GM08714 (cell line): ENCODE data around the gene UPK3A.

Experiments
- H3K4me3 ChIP-seq: fragments of 200-500 bp; sonication (Bioruptor generic); 2 replicates; pipeline ENCODE4 v1.5.1; 2014; ENCODE audit warnings: mild to moderate bottlenecking, low read length, inconsistent platforms
- ZNF274 ChIP-seq: IDR thresholded peaks from 2 replicates; pipeline ENCODE4 v1.6.1; 2012; ENCODE audit warnings: mild to moderate bottlenecking, low read depth, low read length

The UPK3A gene

GRCh38 chr22:45303181-45303580 lies 18.4 kb downstream of the UPK3A start:
- no peak for TF ChIP-seq ZNF274
- H3K4me3 ChIP-seq, result no peak overlapping the region

GRCh38 chr22:45304971-45305370 lies 20.2 kb downstream of the UPK3A start:
- TF ChIP-seq ZNF274, result no peak
- no peak overlapping the region for H3K4me3 ChIP-seq

GRCh38 chr22:45305456-45306075 lies 20.8 kb downstream of the UPK3A start:
- H3K4me3 ChIP-seq, result no peak overlapping the region
- no peak for TF ChIP-seq ZNF274

- TF ChIP-seq ZNF274, result no peak
- H3K4me3 ChIP-seq, result no peak overlapping the region
Observed at GRCh38 chr22:45306139-45306538, 21.4 kb downstream of the UPK3A start.

GRCh38 chr22:45308391-45308956 lies 23.7 kb downstream of the UPK3A start:
- no peak overlapping the region; the same call in 1 of the 2 replicates for H3K4me3 ChIP-seq
- TF ChIP-seq ZNF274, result no peak

GRCh38 chr22:45308957-45309421 lies 24.2 kb downstream of the UPK3A start:
- TF ChIP-seq ZNF274, result no peak
- peak overlapping the region; percentile 60; the same call in 1 of the 2 replicates for H3K4me3 ChIP-seq

- no peak for TF ChIP-seq ZNF274
- H3K4me3 ChIP-seq, result peak within 1 kb of the TSS; percentile 84
Observed at GRCh38 chr22:45309422-45310227, 24.9 kb downstream of the UPK3A start, which contains the start of gene FAM118A. Gene FAM118A (plus strand): TSS chr22:45309934. CDS start chr22:45322380, 12,446 bp downstream.

- no peak for TF ChIP-seq ZNF274
- H3K4me3 ChIP-seq, result peak overlapping the region; percentile 84
Observed at GRCh38 chr22:45310331-45310976, 25.7 kb downstream of the UPK3A start.

GRCh38 chr22:45310977-45311531 lies 26.3 kb downstream of the UPK3A start:
- no peak for TF ChIP-seq ZNF274
- H3K4me3 ChIP-seq, result peak overlapping the region; percentile 84

- TF ChIP-seq ZNF274, result no peak
Observed at GRCh38 chr22:45312415-45312814, 27.7 kb downstream of the UPK3A start.

GRCh38 chr22:45312856-45313255 lies 28.1 kb downstream of the UPK3A start:
- TF ChIP-seq ZNF274, result no peak
- H3K4me3 ChIP-seq, result no peak overlapping the region

More at GRCh38 chr22:45312415-45312814, 27.7 kb downstream of the UPK3A start:
- H3K4me3 ChIP-seq, result no peak overlapping the region

- no peak overlapping the region for H3K4me3 ChIP-seq
- TF ChIP-seq ZNF274, result no peak
Observed at GRCh38 chr22:45314054-45314721, 29.4 kb downstream of the UPK3A start.

GRCh38 chr22:45314786-45315185 lies 30.0 kb downstream of the UPK3A start:
- no peak for TF ChIP-seq ZNF274
- H3K4me3 ChIP-seq, result no peak overlapping the region

GRCh38 chr22:45316796-45317526 lies 32.2 kb downstream of the UPK3A start:
- H3K4me3 ChIP-seq, result no peak overlapping the region
- no peak for TF ChIP-seq ZNF274
